IgD-negative memory B cell (primary cell): Measurements from ENCODE around the gene FAR2. TPM values are rescaled to one million over a fixed set of nuclear protein-coding genes. Genes with fewer than 3 reads are reported as not detected.

Source experiments
- H3K27ac Mint-ChIP-seq, 3 donors: one replicate each; pipeline ENCODE4 v1.8.0; 2020 to 2022; ENCODE audit warnings: mild to moderate bottlenecking in 3 of 3, mixed read lengths in 3 of 3, moderate library complexity in 1 of 3
- H3K27me3 Mint-ChIP-seq: one replicate; pipeline ENCODE4 v1.8.0; 2021; ENCODE audit warnings: mixed read lengths
- H3K36me3 Mint-ChIP-seq: one replicate; pipeline ENCODE4 v1.8.0; 2020; ENCODE audit warnings: mild to moderate bottlenecking, mixed read lengths
- H3K4me1 Mint-ChIP-seq, 3 donors: one replicate each; pipeline ENCODE4 v1.8.0; 2020 to 2022; ENCODE audit warnings: mixed read lengths in 3 of 3, mild to moderate bottlenecking in 1 of 3
- H3K4me3 Mint-ChIP-seq, 4 donors: one replicate each; pipeline ENCODE4 v1.8.0; 2020 to 2022; ENCODE audit warnings: mild to moderate bottlenecking in 4 of 4, mixed read lengths in 4 of 4, moderate library complexity in 3 of 4
- H3K9me3 Mint-ChIP-seq, 3 donors: one replicate each; pipeline ENCODE4 v1.8.0; 2020 to 2021; ENCODE audit warnings: mixed read lengths in 3 of 3, mild to moderate bottlenecking in 1 of 3
- polyA plus RNA-seq: library from polyadenylated mRNA; unstranded; fragments of 300-500 nt; fragmentation: Illumina TruSeq; gene quantifications from one replicate; pipeline ENCODE4 v1.2.3, GENCODE V29; 2021

FAR2 gene
- polyA plus RNA-seq, 1 donor from 2014 or later, result 0.35 TPM

DNA sequence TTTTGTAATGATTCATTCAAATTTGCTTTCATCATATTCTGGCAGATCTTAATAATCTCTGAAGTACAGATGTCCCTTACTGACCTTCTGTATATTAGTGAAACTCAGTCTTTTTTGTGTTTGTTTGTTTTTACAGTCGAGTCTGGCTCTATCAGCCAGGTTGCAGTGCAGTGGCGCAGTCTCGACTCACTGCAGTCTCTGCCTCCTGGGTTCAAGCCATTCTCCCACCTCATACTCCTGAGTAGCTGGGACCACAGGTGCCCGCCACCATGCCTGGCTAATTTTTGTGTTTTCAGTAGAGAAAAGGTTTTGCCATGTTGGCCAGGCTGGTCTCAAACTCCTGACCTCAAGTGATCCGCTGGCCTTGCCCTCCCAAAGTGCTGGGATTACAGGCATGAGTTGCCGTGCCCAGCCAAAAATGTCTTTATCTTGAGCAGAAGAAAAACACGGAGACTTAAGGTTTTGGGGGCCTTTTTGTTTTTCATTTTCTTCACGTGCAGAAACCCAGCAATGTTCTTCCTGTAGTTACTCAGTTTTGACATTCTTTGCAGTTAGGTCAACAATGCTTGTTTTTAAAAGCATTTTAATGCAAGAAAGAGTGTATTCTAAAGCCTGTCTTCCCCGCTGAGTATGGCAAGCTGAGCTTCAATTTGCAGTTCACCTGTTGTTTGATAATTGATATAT lies 79.5 kb downstream of the FAR2 start:
- Mint-ChIP-seq H3K4me3 (no peak overlapping the region), H3K27me3 (no peaks in the 10 kb centered on the region), H3K9me3 (no peaks in the 10 kb centered on the region), H3K27ac (no peak overlapping the region), H3K4me1 (no peaks in the 10 kb centered on the region), H3K36me3 (peaks cover 1% of the 10 kb centered on the region)

DNA sequence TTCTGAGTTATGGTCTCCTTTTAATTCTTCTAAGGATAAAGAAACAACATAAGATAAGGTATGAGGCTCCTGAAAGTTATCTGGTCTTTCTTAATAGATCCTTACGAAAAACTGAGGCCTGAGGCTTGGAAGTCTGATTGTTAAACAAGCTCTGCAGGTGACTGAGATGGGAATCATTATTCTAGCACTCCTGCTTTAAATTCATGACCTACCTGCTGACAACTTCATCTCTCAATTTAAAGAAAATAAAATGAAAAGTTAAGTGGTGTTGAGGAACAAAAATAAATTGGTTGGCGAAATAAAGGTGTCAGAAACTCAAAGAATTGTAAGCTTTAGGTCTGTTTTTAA lies 80.1 kb downstream of the FAR2 start:
- Mint-ChIP-seq H3K4me3 (no peak overlapping the region), H3K4me1 (no peaks in the 10 kb centered on the region), H3K9me3 (no peaks in the 10 kb centered on the region), H3K36me3 (no peaks in the 10 kb centered on the region), H3K27me3 (no peaks in the 10 kb centered on the region), H3K27ac (no peak overlapping the region)

DNA sequence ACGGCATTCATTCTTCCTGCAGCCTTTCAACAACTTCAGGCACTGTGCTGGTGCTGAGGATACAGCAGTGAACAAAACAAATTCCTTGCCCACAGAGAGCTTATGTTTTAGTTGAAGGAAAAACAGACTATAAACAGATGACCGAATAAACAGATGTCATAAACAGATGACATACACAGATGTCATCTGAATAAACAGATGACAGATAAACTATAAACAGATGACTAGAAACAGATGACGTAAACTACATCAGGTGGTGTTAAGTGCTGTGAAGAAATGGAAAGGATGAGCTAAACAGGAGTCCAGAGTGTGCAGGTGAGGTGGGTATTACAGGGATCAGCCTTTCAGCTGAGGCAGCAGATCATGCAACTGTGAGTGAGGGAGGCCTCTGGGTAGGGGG lies 80.9 kb downstream of the FAR2 start:
- Mint-ChIP-seq H3K9me3 (no peaks in the 10 kb centered on the region), H3K4me3 (no peak overlapping the region)

DNA sequence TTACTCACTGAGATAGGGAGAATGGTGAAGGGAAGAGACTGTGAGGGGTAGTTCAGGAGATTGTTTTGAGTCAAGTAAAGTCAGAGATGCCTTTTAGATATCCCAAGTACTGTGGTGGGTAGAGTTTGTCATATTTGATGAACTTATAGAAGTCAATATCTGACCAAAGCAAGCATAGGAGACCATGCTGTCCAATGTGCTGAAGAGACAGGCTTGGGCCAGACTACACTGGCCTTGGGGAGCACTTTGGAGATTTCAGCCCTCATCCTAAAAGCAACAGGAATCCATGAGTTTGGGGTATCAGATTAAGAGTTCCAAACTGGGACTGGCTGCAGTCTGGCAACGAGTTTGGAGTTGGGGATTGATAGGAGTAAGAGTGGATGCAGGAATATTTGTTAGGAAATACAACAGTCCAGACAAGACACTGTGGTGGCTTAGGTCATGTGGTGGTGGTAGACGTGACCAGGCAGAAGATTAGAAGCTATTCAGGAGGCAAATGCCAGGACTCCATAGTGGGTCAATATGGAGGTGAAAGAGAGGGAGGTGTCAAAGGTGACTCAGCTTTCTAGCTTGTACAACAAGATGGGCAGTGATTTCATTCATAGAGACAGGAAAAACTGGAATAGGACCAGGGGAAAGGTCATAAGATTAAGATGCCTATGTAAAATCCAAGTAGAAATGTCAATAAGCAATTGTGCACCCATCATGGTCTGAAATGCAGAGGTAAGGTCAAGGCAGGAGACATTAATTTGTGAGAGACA lies 81.9 kb downstream of the FAR2 start:
- no peak overlapping the region for H3K27ac Mint-ChIP-seq
- H3K4me3 Mint-ChIP-seq, result no peak overlapping the region
- H3K27me3 Mint-ChIP-seq, result no peaks in the 10 kb centered on the region
- no peaks in the 10 kb centered on the region for H3K9me3 Mint-ChIP-seq
- no peaks in the 10 kb centered on the region for H3K4me1 Mint-ChIP-seq
- no peaks in the 10 kb centered on the region for H3K36me3 Mint-ChIP-seq

More for the DNA sequence above, 80.9 kb downstream of the FAR2 start:
- Mint-ChIP-seq H3K27me3 (no peaks in the 10 kb centered on the region), H3K27ac (no peak overlapping the region), H3K4me1 (no peaks in the 10 kb centered on the region), H3K36me3 (no peaks in the 10 kb centered on the region)

DNA sequence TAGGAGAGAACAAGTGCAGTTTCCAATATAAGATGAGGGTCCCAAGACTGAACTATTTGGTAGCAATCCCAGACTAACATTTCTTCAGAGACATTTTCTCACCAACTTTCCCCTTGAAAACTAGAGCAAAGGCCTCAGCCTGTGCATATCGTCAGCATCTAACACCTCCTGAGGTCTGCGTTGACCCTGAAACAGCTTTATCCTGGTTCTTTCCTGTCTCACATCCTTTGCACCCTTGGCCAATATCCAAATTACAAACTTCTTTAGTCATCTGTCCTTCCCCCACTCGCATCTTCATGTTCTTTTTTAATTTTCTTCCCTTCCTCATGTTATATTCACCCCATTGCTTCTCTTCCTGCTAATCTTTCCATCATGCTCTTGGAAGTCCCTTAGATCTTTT lies 83.0 kb downstream of the FAR2 start:
- no peaks in the 10 kb centered on the region for H3K36me3 Mint-ChIP-seq
- no peaks in the 10 kb centered on the region for H3K27me3 Mint-ChIP-seq
- no peaks in the 10 kb centered on the region for H3K4me1 Mint-ChIP-seq
- H3K4me3 Mint-ChIP-seq, result no peak overlapping the region
- no peak overlapping the region for H3K27ac Mint-ChIP-seq
- H3K9me3 Mint-ChIP-seq, result no peaks in the 10 kb centered on the region

DNA sequence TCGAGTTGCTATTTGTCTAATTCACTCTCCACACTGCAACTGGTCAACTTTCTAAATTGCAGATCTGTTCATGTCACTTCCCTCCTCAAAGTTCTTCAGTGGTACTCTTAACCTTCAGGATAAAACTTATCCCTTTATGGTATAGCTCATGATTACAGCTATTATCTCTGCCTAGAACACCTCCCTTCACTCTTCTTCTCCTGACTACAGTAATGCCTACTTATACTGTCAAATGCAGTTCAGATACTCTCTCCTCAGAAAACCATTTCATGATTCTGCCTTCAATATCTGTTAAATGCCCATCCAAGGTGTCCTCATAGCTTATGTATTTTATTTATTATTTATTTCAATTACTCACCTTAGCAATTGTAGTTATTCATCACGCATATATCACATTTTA lies 85.5 kb downstream of the FAR2 start:
- Mint-ChIP-seq H3K36me3 (no peaks in the 10 kb centered on the region), H3K4me3 (no peak overlapping the region), H3K27me3 (no peaks in the 10 kb centered on the region), H3K9me3 (no peaks in the 10 kb centered on the region), H3K27ac (no peak overlapping the region), H3K4me1 (no peaks in the 10 kb centered on the region)

DNA sequence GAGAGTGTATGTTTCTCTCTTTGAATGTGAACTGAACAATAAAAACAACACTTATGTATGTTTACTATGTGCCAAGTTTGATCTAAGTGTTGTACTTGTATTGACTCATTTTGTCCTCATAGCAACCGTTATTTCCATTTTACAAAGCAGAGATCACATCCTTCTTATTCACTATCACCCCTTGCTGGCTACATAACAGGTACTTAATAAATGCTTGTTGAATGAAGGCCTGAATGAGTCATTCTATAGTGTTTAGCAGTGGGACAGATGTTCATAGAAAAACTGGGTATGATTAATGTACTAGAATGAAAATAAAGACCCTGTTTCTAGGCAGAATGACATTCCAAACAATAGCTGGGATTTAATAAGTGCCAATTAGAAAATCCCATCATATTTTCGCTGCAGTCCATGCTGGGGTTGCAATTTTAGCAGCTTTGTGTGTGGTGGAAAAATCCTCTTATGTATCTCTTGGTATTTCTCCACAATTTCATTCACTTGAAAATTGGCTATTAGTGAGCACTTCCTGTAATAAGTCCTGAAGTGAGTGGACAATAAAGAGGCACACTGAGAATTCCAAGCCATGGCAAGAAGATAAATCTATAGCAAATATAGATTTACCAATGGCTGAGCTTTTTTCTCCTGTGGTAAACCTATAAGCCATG lies 86.0 kb downstream of the FAR2 start:
- Mint-ChIP-seq H3K9me3 (no peaks in the 10 kb centered on the region), H3K27ac (no peak overlapping the region), H3K36me3 (no peaks in the 10 kb centered on the region), H3K4me1 (no peaks in the 10 kb centered on the region), H3K27me3 (no peaks in the 10 kb centered on the region), H3K4me3 (no peak overlapping the region)

DNA sequence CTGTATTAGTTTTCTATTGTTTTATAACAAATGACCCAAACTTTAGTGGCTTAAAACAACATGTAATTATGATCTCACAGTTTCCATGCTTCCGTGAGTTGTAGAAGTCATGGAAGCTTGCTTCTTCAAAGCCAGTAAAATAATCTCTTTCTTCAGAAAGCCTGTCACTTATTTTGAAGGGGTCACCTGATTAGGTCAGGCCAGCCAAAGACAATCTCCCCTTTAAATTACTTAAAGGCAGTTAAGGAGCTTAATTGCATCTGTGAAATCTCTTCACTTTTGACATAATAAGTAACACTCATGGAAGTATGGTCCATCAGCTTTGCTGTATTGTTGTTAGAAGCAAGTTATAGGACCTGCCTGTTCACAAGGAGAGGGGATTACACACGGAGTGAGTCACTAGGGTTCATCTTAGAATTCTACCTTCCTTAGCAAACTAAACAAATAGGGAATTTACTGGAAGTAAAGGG lies 89.8 kb downstream of the FAR2 start:
- H3K4me1 Mint-ChIP-seq, result no peaks in the 10 kb centered on the region
- no peak overlapping the region for H3K4me3 Mint-ChIP-seq
- no peaks in the 10 kb centered on the region for H3K9me3 Mint-ChIP-seq
- no peaks in the 10 kb centered on the region for H3K36me3 Mint-ChIP-seq
- no peaks in the 10 kb centered on the region for H3K27me3 Mint-ChIP-seq
- H3K27ac Mint-ChIP-seq, result no peak overlapping the region

DNA sequence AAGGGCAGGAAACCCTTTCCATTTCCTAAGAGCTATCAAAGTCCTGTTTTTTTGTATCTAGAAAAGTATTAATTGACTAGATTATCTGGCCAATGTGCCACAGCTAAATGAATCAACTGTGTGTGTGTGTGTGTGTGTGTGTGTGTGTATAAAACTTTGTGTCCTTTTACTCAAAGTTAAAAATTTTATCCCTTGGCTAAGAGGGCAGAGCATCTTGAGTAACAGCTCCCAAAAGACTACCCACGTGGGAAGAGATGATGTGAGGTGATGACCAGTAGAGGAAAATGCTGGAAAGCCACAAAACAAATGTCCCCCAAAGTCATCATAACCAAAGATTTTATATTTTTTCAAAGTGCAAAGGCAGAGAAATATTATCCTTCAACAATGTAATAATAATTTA lies 90.3 kb downstream of the FAR2 start:
- no peak overlapping the region for H3K27ac Mint-ChIP-seq
- H3K4me1 Mint-ChIP-seq, result no peaks in the 10 kb centered on the region
- H3K36me3 Mint-ChIP-seq, result no peaks in the 10 kb centered on the region
- H3K4me3 Mint-ChIP-seq, result no peak overlapping the region
- no peaks in the 10 kb centered on the region for H3K9me3 Mint-ChIP-seq
- no peaks in the 10 kb centered on the region for H3K27me3 Mint-ChIP-seq

DNA sequence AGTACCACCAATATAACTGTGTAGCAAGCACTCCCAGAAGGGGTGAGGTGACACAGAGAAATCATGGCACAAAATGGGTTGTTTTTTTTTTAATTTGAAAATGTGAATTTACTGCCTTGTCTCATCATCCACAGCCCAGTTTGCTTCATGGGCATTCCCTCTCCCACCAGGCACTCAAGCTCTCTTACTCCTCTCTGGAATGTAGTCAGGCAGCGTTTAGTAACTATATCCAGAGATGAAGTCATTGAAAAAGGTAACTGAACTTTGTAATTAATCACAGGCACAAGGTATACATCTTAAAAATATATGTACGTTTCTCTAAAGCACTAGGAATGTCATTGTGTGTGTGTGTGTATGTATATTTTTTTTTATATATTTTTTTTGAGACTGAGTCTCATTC lies 91.4 kb downstream of the FAR2 start:
- Mint-ChIP-seq H3K9me3 (no peaks in the 10 kb centered on the region), H3K4me1 (no peaks in the 10 kb centered on the region), H3K36me3 (no peaks in the 10 kb centered on the region), H3K27me3 (no peaks in the 10 kb centered on the region), H3K27ac (no peak overlapping the region), H3K4me3 (no peak overlapping the region)

DNA sequence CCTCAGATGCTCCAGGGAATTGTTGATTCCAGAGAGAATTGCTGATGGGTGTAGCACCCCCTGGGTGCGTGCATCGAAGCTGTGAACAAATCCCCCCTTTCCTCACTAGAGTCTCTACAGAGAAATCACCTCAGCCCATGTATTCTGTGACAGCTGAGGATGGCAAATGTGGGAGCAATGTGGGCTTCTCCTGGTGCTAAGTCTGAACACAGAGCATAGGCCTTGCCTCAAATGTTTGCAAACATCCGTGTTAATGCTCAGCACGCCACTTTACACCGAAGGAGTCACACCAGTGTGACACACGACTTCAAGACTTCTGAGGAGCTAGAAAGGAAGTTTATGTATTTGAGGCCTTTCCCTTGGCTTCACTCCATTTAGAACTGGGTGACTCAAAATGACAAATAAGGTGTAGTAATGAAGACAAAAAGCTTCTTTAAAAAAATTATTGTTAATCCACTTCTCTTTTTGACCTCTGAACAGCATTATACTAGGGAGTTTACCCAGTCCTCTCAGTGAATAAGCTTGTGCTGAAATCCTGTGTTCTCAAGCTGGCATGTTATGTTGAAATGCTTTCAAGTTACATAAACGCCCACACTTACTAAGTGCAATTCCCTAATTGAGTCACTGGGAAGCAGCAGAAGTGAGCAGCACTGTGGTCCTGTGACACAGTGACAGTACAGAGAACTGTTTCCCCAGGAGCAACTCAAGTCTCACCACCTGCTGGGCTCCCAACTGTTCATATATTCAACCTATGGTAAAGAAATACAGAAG lies 92.9 kb downstream of the FAR2 start:
- H3K4me1 Mint-ChIP-seq, result no peaks in the 10 kb centered on the region
- no peaks in the 10 kb centered on the region for H3K36me3 Mint-ChIP-seq
- no peak overlapping the region for H3K4me3 Mint-ChIP-seq
- H3K9me3 Mint-ChIP-seq, result no peaks in the 10 kb centered on the region
- H3K27ac Mint-ChIP-seq, result no peak overlapping the region
- no peaks in the 10 kb centered on the region for H3K27me3 Mint-ChIP-seq

DNA sequence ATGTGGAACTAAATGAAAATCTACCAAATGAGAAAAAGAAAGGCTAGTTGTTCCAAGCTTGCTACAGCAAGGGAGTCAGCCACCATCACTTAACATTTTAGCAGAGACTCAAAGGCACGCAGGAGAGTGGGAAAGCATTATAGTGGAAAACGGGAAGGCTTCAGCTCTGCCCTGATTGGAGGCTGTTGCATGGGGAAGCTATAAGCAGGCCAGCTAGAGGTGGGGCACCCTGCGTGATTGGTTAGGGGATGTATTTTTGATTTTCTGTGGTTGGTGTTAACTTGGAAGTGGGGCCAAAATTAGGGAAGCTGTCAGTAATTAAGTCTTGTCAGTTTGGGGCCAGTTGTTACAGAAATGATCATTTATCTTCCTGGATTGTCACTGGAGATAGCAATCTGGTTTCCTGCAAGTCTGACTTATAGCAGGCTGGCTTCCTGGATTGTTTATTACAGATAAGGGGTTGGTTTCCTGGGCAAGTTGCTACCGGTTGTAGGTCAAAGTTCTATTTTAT lies 93.9 kb downstream of the FAR2 start:
- Mint-ChIP-seq H3K27ac (no peak overlapping the region), H3K4me3 (no peak overlapping the region), H3K36me3 (no peaks in the 10 kb centered on the region), H3K9me3 (peaks cover 0 to 2% (median 0%) of the 10 kb centered on the region in 3 donors), H3K4me1 (no peaks in the 10 kb centered on the region), H3K27me3 (no peaks in the 10 kb centered on the region)

DNA sequence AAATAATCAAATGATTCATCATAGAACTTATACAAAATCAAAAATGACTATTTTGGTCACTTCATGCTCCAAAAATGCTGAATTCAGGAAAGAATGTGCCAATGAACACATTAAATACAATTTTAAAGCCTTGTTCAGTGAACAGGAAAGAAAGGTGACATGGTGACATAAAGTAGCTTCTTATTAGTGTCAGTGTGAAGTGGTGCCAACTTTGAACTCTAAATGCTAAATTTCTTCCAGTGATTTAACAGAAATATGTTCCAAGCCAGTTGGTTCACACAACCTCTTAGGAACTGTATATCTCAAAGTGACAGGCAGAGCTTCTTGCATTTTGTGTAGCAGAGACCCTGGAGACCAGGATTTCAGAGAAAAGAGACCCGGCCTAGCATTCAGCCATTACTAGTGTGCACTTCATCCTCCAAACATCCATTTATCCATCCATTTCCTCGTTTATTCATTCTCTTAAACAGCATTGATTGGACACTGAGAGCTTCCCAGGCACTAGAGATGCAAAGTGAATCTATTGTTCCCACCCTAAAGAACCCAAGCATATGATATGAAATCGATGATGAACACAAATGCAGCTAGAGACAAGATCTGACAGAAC lies 95.2 kb downstream of the FAR2 start:
- H3K36me3 Mint-ChIP-seq, result no peaks in the 10 kb centered on the region
- H3K27ac Mint-ChIP-seq, result no peak overlapping the region
- no peak overlapping the region for H3K4me3 Mint-ChIP-seq
- H3K27me3 Mint-ChIP-seq, result no peaks in the 10 kb centered on the region
- no peaks in the 10 kb centered on the region for H3K4me1 Mint-ChIP-seq
- peaks cover 0 to 2% (median 0%) of the 10 kb centered on the region in 3 donors for H3K9me3 Mint-ChIP-seq

DNA sequence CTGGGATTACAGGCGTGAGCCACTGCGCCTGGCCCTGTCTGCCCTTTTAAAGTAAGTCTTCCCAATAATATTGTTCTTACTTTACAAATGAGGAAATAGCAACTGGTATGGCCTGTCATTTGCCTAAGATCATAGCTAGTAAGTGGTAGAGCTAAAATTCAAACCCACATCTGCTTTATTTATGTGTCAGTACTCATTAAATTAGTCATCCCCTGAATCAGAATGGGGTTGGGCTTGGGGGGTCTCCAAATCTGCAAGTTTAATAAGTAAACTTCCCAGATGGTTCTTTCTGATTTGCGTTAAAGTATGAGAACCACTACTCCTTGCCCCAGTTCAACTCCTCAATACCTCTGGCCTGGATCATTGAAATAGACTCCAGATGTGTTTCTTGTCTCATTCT lies 96.2 kb downstream of the FAR2 start:
- Mint-ChIP-seq H3K4me3 (no peak overlapping the region), H3K36me3 (no peaks in the 10 kb centered on the region), H3K9me3 (peaks cover 0 to 6% (median 0%) of the 10 kb centered on the region in 3 donors), H3K4me1 (no peaks in the 10 kb centered on the region), H3K27me3 (no peaks in the 10 kb centered on the region), H3K27ac (no peak overlapping the region)

DNA sequence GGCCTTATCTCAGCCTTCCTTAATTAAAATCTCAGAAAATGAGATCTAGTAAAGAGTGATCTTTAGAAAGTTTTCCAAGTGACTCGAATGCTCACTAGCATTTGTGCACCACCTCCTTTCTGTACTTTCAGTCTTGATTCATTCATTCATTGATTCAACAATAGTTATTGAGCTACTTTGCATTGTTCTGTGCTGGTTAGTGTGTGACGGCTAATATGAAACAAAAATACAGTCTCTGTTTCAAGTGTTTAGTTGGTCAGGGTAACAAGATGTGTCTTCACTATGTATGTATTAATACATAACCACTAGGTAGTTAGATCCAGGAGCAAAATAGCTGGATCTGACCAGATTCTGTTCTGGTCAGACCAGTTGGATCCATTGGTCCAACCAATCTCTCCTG lies 100.9 kb downstream of the FAR2 start:
- no peaks in the 10 kb centered on the region for H3K36me3 Mint-ChIP-seq
- H3K9me3 Mint-ChIP-seq, result peaks cover 0 to 6% (median 0%) of the 10 kb centered on the region in 3 donors

More for the DNA sequence above, 100.9 kb downstream of the FAR2 start:
- Mint-ChIP-seq H3K27ac (no peak overlapping the region), H3K27me3 (no peaks in the 10 kb centered on the region), H3K4me1 (no peaks in the 10 kb centered on the region), H3K4me3 (no peak overlapping the region)
